Ovary (tissue), 3 donors: ENCODE results near the gene SELENON.

Source experiments
- POLR2A ChIP-seq: fragments of 450-650 bp; IDR thresholded peaks from one replicate; pipeline ENCODE4 v1.6.1; 2017; ENCODE audit warnings: antibody characterized with exemption, mild to moderate bottlenecking, moderate library complexity
- TF ChIP-seq, protein P1 (sequence below), 3 donors: fragments of 450-650 bp in 2 of 3; fragments of 200-600 bp in 1 of 3; IDR thresholded peaks; one replicate each; pipeline versions ENCODE4 v1.5.1 to v1.8.0; 2016 to 2022; ENCODE audit warnings: antibody characterized with exemption in 3 of 3, mild to moderate bottlenecking in 1 of 3
- donor health status: DM: no; HTN: no; CAD: no.

DNA sequence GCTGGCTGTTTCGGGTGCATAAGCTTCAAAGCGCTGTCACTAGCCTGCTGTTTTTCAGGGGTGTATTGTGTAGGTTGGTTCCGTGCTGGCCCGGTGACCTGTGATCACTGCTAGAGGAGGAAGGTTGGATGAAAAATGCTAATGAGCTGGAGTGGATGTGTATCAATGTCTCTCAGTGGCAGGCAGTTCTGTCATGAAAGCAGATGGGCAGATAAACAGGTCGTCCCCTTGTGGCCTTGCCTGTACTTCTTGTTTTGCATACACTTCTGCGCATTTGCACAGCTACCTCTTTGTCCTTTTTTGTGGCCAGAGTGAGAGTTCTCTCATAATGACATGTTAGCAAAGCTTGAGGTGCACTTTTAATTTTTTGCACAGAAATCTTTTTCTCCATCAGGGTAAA is 2.9 kb downstream of the SELENON start:
- TF ChIP-seq, protein P1, sequence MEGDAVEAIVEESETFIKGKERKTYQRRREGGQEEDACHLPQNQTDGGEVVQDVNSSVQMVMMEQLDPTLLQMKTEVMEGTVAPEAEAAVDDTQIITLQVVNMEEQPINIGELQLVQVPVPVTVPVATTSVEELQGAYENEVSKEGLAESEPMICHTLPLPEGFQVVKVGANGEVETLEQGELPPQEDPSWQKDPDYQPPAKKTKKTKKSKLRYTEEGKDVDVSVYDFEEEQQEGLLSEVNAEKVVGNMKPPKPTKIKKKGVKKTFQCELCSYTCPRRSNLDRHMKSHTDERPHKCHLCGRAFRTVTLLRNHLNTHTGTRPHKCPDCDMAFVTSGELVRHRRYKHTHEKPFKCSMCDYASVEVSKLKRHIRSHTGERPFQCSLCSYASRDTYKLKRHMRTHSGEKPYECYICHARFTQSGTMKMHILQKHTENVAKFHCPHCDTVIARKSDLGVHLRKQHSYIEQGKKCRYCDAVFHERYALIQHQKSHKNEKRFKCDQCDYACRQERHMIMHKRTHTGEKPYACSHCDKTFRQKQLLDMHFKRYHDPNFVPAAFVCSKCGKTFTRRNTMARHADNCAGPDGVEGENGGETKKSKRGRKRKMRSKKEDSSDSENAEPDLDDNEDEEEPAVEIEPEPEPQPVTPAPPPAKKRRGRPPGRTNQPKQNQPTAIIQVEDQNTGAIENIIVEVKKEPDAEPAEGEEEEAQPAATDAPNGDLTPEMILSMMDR (IDR thresholded peaks at IDR 0.05): no peak
- TF ChIP-seq POLR2A: no peak
